Keratinocyte (primary cell): Measurements from ENCODE around the gene MC3R.

Experiments
- EZH2 ChIP-seq: IDR thresholded peaks from one replicate; pipeline ENCODE4 v1.6.1; 2012; ENCODE audit warnings: inconsistent platforms, mild to moderate bottlenecking, low read length, moderate library complexity
- TF ChIP-seq, protein P1 (sequence below), 3 experiments: IDR thresholded peaks in 1 of 3; conservative IDR thresholded peaks in 1 of 3; optimal IDR thresholded peaks in 1 of 3; 2 replicates in 2 of 3; 3 replicates in 1 of 3; pipeline versions ENCODE3 to v1.5.1; 2011; ENCODE audit warnings: low read length in 3 of 3, mild to moderate bottlenecking in 3 of 3, moderate library complexity in 2 of 3, control low read depth in 1 of 3, inconsistent platforms in 1 of 3; ENCODE audit not compliant: insufficient read depth in 2 of 3; ENCODE audit errors: extremely low read depth in 1 of 3

DNA sequence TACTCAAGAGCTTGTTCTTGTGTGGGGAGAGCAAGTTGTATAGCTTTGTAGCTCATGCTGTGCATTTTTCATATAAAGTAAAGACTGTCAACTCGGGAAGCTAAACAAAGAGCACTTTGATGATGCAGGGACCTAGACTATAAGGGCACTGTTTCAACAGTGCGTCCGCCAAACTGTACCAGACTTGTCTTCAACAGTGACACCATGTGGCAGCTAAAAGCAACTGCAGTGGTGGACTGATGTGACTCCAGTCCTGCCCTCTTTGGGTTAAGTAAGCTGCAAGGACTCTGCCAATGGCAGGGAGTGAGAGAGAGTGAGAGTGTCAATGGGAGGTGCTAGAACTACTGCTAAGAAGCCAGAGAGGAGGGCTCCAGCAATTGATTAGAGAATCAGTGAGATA, 48.1 kb upstream of the MC3R start:
- TF ChIP-seq, protein P1, sequence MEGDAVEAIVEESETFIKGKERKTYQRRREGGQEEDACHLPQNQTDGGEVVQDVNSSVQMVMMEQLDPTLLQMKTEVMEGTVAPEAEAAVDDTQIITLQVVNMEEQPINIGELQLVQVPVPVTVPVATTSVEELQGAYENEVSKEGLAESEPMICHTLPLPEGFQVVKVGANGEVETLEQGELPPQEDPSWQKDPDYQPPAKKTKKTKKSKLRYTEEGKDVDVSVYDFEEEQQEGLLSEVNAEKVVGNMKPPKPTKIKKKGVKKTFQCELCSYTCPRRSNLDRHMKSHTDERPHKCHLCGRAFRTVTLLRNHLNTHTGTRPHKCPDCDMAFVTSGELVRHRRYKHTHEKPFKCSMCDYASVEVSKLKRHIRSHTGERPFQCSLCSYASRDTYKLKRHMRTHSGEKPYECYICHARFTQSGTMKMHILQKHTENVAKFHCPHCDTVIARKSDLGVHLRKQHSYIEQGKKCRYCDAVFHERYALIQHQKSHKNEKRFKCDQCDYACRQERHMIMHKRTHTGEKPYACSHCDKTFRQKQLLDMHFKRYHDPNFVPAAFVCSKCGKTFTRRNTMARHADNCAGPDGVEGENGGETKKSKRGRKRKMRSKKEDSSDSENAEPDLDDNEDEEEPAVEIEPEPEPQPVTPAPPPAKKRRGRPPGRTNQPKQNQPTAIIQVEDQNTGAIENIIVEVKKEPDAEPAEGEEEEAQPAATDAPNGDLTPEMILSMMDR (optimal IDR thresholded peaks at IDR 0.05 in 1 of 3, IDR thresholded peaks at IDR 0.05 in 1 of 3, conservative IDR thresholded peaks at IDR 0.05 in 1 of 3; ENCODE audit: extremely low read depth in 1 of 3, insufficient read depth in 2 of 3, low read length in 3 of 3): peak; percentile 17 to 55 (median 43)
- TF ChIP-seq EZH2: no peak
